Uterus (tissue), 2 donors: ENCODE measurements around the gene PLEKHO1.

Source experiments
- POLR2A ChIP-seq, 2 donors: fragments of 450-650 bp; IDR thresholded peaks; one replicate each; pipeline ENCODE4 v1.6.1; 2016; ENCODE audit warnings: antibody characterized with exemption in 2 of 2, mild to moderate bottlenecking in 1 of 2, moderate library complexity in 1 of 2
- TF ChIP-seq, protein P1 (sequence below), 4 experiments: fragments of 200-600 bp in 2 of 4; fragments of 450-650 bp in 2 of 4; sonication (generic) in 2 of 4; IDR thresholded peaks; one replicate each; pipeline ENCODE4 v1.5.1; 2016 to 2019; ENCODE audit warnings: antibody characterized with exemption in 4 of 4, mild to moderate bottlenecking in 2 of 4, moderate library complexity in 1 of 4

DNA sequence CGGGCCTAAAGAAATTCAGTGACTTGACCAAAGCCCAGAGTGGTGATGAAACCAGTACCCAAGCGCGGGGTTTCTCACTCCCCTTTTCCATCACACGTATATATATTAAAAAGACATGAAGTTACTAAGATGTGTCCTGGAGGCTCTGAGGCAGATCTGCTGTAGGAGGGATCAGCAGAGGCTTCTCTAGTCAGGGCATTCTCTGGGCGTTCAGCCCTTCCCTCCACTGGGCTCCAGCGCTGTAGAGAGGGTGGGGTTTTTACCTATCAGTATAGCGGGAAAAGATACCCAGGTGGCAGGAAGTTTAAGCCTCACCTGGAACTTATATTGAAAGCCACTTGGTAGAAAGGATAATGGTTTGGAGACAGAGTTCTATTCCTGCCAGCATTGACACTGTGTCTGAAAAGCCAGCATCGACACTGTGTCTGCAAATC lies 862 bp upstream of the PLEKHO1 start:
- TF ChIP-seq, protein P1, sequence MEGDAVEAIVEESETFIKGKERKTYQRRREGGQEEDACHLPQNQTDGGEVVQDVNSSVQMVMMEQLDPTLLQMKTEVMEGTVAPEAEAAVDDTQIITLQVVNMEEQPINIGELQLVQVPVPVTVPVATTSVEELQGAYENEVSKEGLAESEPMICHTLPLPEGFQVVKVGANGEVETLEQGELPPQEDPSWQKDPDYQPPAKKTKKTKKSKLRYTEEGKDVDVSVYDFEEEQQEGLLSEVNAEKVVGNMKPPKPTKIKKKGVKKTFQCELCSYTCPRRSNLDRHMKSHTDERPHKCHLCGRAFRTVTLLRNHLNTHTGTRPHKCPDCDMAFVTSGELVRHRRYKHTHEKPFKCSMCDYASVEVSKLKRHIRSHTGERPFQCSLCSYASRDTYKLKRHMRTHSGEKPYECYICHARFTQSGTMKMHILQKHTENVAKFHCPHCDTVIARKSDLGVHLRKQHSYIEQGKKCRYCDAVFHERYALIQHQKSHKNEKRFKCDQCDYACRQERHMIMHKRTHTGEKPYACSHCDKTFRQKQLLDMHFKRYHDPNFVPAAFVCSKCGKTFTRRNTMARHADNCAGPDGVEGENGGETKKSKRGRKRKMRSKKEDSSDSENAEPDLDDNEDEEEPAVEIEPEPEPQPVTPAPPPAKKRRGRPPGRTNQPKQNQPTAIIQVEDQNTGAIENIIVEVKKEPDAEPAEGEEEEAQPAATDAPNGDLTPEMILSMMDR (IDR thresholded peaks at IDR 0.05): no peak
- TF ChIP-seq POLR2A (IDR thresholded peaks at IDR 0.05): no peak
